DND-41 (cell line): ENCODE measurements around the gene PTPRN2.

Experiments
- ATAC-seq: fragments of 200-7000 bp; cut with Tn5 transposase; 3 replicates; pipeline ENCODE4 v1.9.1; 2021; ENCODE audit warnings: low read depth; ENCODE audit not compliant: insufficient read depth
- DNase-seq: peaks from one replicate; pipeline ENCODE4 v3.0.0-alpha.2; 2020
- H2AFZ ChIP-seq: 2 replicates; pipeline ENCODE4 v1.6.0; 2012; ENCODE audit warnings: low read depth, low read length
- H3K27ac ChIP-seq: 2 replicates; pipeline ENCODE4 v1.5.1; 2012; ENCODE audit warnings: low read length, inconsistent platforms
- H3K27me3 ChIP-seq: fragments of 200-600 bp; sonication (generic); 2 replicates; pipeline ENCODE4 v1.6.0; 2012; ENCODE audit warnings: low read length, mild to moderate bottlenecking, inconsistent platforms; ENCODE audit not compliant: insufficient read depth, poor library complexity
- H3K36me3 ChIP-seq: 2 replicates; pipeline ENCODE4 v1.5.1; 2012; ENCODE audit warnings: low read length, inconsistent platforms; ENCODE audit not compliant: insufficient read depth
- H3K4me1 ChIP-seq: 2 replicates; pipeline ENCODE4 v1.5.1; 2012; ENCODE audit warnings: mild to moderate bottlenecking, low read length; ENCODE audit not compliant: insufficient read depth
- H3K4me2 ChIP-seq: 2 replicates; pipeline ENCODE4 v1.6.0; 2012; ENCODE audit warnings: mild to moderate bottlenecking, moderate library complexity, low read length, inconsistent platforms; ENCODE audit not compliant: insufficient read depth
- H3K4me3 ChIP-seq, 2 experiments: fragments of 200-600 bp in 1 of 2; shearing (Covaris generic) in 1 of 2; 2 replicates each; pipeline ENCODE4 v1.5.1; 2012 to 2016; ENCODE audit warnings: inconsistent platforms in 2 of 2, low read length in 2 of 2, mild to moderate bottlenecking in 2 of 2, low read depth in 1 of 2, moderate library complexity in 1 of 2
- H3K79me2 ChIP-seq: 2 replicates; pipeline ENCODE4 v1.6.0; 2012; ENCODE audit warnings: low read length, inconsistent platforms; ENCODE audit not compliant: insufficient read depth
- H3K9ac ChIP-seq: 2 replicates; pipeline ENCODE4 v1.6.0; 2012; ENCODE audit warnings: low read depth, mild to moderate bottlenecking, inconsistent platforms, low read length, moderate library complexity
- H3K9me3 ChIP-seq: 2 replicates; pipeline ENCODE4 v1.5.1; 2012; ENCODE audit warnings: low read length, moderate library complexity, mild to moderate bottlenecking, inconsistent platforms; ENCODE audit not compliant: insufficient read depth, severe bottlenecking
- H4K20me1 ChIP-seq: 2 replicates; pipeline ENCODE4 v1.6.0; 2012; ENCODE audit warnings: low read length; ENCODE audit not compliant: insufficient read depth
- EZH2 ChIP-seq: IDR thresholded peaks from 3 replicates; pipeline ENCODE4 v1.6.1; 2012; ENCODE audit warnings: borderline replicate concordance, low read depth, mild to moderate bottlenecking, moderate library complexity, low read length, inconsistent platforms; ENCODE audit not compliant: severe bottlenecking
- TF ChIP-seq, protein P1 (sequence below): IDR thresholded peaks from 2 replicates; pipeline ENCODE4 v1.5.1; 2012; ENCODE audit warnings: borderline replicate concordance, low read length, moderate library complexity, mild to moderate bottlenecking; ENCODE audit not compliant: poor library complexity, severe bottlenecking; ENCODE audit errors: extremely low read depth

Gene PTPRN2

DNA sequence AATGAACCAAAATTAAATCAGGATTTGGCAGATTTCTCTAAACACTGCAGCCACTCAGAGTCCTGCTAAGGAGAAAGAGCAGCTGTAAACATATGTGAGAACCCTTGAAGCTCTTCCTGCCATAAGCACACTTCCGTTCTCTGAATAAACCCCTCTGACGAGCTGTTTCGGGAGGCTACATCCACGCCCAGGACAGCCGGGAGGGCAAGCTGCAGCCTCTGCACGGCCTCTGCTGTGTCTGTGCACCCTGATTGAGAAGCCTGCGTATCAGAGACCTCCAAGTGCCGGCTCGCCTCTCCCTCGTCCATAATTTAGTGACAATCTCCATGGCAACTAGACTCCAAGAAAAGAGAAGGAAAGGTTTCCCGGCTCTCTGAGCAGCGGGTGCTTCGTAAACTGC is 114.4 kb downstream of the PTPRN2 start:
- no peak overlapping the region for H2AFZ ChIP-seq
- TF ChIP-seq, protein P1, sequence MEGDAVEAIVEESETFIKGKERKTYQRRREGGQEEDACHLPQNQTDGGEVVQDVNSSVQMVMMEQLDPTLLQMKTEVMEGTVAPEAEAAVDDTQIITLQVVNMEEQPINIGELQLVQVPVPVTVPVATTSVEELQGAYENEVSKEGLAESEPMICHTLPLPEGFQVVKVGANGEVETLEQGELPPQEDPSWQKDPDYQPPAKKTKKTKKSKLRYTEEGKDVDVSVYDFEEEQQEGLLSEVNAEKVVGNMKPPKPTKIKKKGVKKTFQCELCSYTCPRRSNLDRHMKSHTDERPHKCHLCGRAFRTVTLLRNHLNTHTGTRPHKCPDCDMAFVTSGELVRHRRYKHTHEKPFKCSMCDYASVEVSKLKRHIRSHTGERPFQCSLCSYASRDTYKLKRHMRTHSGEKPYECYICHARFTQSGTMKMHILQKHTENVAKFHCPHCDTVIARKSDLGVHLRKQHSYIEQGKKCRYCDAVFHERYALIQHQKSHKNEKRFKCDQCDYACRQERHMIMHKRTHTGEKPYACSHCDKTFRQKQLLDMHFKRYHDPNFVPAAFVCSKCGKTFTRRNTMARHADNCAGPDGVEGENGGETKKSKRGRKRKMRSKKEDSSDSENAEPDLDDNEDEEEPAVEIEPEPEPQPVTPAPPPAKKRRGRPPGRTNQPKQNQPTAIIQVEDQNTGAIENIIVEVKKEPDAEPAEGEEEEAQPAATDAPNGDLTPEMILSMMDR, result no peak
- TF ChIP-seq EZH2, result no peak
- H3K27ac ChIP-seq, result no peak overlapping the region
- no peak overlapping the region for H3K4me3 ChIP-seq
- ATAC-seq (no peak), DNase-seq (no peak)
- no peak overlapping the region for H3K9ac ChIP-seq
- H3K79me2 ChIP-seq, result no peaks in the 10 kb centered on the region
- no peaks in the 10 kb centered on the region for H4K20me1 ChIP-seq
- no peaks in the 10 kb centered on the region for H3K9me3 ChIP-seq
- H3K4me1 ChIP-seq, result no peaks in the 10 kb centered on the region
- no peak overlapping the region for H3K4me2 ChIP-seq
- H3K27me3 ChIP-seq, result peaks cover 3% of the 10 kb centered on the region
- no peaks in the 10 kb centered on the region for H3K36me3 ChIP-seq

DNA sequence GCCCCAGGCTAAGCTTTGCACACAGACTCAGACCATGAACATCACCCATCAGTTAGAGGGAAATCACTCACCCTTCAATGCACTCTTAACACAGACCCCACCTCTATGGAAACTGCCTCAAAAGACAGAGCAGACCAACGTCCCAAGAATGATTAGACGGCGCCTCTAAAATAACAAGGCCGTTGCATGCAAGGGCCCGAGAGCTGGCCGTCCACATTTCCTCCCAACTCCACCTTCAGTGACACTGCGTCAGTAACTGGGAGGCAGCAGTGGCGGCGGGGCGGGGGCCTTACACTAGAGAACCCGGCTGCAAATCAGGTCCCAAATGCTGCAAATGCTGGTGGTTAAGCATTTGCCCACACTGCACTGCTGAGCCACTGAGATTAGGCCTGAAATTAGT is 115.0 kb downstream of the PTPRN2 start:
- Histone ChIP-seq H4K20me1 (no peaks in the 10 kb centered on the region), H3K27me3 (peaks cover 3% of the 10 kb centered on the region), H3K36me3 (no peaks in the 10 kb centered on the region), H3K79me2 (no peaks in the 10 kb centered on the region), H3K4me3 (no peak overlapping the region), H3K9ac (no peak overlapping the region), H2AFZ (no peak overlapping the region), H3K4me1 (no peaks in the 10 kb centered on the region), H3K4me2 (no peak overlapping the region), H3K9me3 (no peaks in the 10 kb centered on the region), H3K27ac (no peak overlapping the region)
- no peak for ATAC-seq
- DNase-seq, result no peak
- no peak for TF ChIP-seq EZH2
- TF ChIP-seq, protein P1, result no peak

DNA sequence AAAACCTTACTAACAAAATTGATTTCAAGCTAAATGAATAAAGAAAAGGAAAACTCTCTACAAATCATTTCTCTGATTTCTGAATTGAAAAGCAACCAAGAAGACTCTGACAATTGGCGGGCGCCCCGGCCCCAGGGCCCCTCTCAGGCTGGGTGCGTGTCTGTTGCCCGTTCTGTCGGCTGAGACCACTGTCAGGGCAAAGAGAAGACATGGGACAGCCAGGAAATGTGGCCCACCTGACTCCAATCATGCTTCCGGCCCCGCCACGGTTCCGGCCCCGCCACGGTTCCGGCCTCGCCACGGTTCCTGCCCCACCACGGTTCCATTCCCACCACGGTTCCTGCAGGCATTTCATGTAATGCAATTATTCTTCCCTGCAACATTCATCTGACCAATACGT is 115.9 kb downstream of the PTPRN2 start:
- TF ChIP-seq, protein P1, result no peak
- no peak for TF ChIP-seq EZH2
- no peaks in the 10 kb centered on the region for H3K9me3 ChIP-seq
- no peak for ATAC-seq
- H3K9ac ChIP-seq, result no peak overlapping the region
- H3K4me1 ChIP-seq, result no peaks in the 10 kb centered on the region
- no peak overlapping the region for H2AFZ ChIP-seq
- peaks cover 3% of the 10 kb centered on the region for H3K27me3 ChIP-seq
- H3K27ac ChIP-seq, result no peak overlapping the region
- no peaks in the 10 kb centered on the region for H4K20me1 ChIP-seq
- no peak for DNase-seq
- H3K36me3 ChIP-seq, result no peaks in the 10 kb centered on the region
- no peak overlapping the region for H3K4me2 ChIP-seq
- no peak overlapping the region for H3K4me3 ChIP-seq
- no peaks in the 10 kb centered on the region for H3K79me2 ChIP-seq

DNA sequence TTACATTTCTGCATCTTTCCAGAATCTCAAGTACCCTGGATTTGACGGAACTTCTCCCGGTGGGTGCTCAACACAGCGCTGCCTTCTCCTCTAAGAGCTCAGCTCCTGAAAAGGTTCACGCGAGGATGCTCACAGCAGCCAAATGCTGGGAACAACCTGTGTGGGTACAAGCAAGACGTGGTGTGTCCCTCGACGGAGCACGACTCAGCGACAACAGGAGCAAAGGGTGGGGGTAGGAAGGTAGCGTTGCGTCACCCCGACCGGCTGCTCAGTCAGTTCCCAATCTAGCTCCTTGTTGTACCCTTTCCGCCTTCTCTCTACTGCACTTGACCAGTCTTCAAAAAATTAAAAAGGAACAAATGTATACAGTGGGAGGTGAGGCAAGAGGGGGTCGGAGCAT is 117.3 kb downstream of the PTPRN2 start:
- H3K27me3 ChIP-seq, result peaks cover 3% of the 10 kb centered on the region

More for the DNA sequence above, 117.3 kb downstream of the PTPRN2 start:
- Histone ChIP-seq H3K4me3 (no peak overlapping the region), H2AFZ (no peak overlapping the region), H3K4me2 (no peak overlapping the region), H3K27ac (no peak overlapping the region), H3K79me2 (no peaks in the 10 kb centered on the region), H3K9ac (no peak overlapping the region), H3K4me1 (no peaks in the 10 kb centered on the region), H3K9me3 (no peaks in the 10 kb centered on the region), H3K36me3 (no peaks in the 10 kb centered on the region), H4K20me1 (no peaks in the 10 kb centered on the region)
- TF ChIP-seq, protein P1, result no peak
- TF ChIP-seq EZH2, result no peak
- ATAC-seq, result no peak
- no peak for DNase-seq
